ENCODE data around the gene HINT2.

HINT2 gene

DNA sequence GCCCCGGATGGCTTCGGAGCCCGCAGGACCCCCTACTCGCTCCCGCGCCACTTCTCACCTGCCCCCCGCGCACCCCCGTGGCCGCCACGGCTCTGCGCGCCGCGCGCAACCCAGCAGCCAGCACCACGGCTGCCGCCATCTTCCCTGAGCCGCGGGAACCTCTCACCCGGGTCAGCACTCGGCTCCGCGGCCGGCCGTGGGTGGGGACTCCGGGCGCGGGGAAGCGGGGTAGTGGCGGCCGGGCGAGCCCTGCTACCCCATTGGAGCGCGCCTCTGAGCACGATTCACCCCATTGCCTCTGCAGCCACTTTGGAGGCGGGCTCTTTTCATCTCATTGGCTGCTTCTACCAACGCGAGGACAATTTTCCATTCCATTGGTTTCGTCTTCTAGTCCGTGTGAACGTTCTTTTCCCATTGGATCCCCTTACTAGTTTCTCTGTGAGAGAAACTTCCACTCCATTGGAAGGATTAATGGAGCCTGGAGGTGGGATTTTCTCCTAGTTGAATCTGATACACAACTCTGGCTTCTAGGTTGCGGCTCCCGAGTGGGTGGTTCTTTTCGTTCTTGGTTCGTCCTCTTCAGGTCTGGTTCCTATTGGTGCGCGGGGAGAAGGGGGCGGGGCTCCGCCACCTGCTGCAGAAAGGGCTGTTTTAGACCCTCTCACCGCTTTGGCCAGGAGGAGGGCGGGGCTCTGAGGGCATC lies at the start of gene HINT2:
Gene HINT2, minus strand, starts transcription at position 202 of the 703 bp plus-strand sequence. Its CDS starts 63 bp downstream, at position 139.
- Mint-ChIP-seq H3K4me3 (peak within 1 kb of the TSS; percentile 84 to 88), H3K27ac (peak within 1 kb of the TSS; percentile 98), H3K36me3 (peaks cover 3% of the 10 kb centered on the region in 2 donors), H3K27me3 (no peaks in the 10 kb centered on the region), H3K4me1 (peaks cover 21 to 43% of the 10 kb centered on the region in 2 donors), H3K9me3 (no peaks in the 10 kb centered on the region)
- DNase-seq = peak; percentile 96
- peak; percentile 84 to 85 for ATAC-seq (replicated peaks)

DNA sequence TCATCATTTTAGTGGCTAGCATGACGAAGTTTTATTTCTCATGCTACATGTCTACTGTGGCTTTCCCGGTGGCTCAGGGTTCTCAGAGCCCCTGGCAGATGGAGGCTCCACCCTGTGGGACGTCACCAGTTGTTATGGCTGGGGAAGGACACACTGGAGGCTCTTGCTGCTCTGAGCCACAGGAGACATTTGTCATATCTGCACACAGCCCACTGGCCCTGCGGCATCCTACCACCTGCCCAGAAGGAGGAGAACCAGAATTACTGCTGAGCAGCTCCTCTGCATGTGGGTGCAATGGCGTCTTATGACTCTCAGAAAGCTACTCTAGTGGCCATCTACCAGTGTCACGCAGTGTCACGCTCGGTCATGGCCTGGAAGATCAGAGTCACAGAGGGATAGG lies 48.7 kb upstream of the HINT2 start:
- Mint-ChIP-seq H3K4me3 (no peak overlapping the region), H3K36me3 (no peaks in the 10 kb centered on the region), H3K9me3 (no peaks in the 10 kb centered on the region), H3K27me3 (peaks cover 18 to 21% of the 10 kb centered on the region in 2 donors), H3K27ac (no peak overlapping the region), H3K4me1 (peaks cover 0 to 3% of the 10 kb centered on the region in 2 donors)
- DNase-seq = no peak
- no peak for ATAC-seq (replicated peaks)

DNA sequence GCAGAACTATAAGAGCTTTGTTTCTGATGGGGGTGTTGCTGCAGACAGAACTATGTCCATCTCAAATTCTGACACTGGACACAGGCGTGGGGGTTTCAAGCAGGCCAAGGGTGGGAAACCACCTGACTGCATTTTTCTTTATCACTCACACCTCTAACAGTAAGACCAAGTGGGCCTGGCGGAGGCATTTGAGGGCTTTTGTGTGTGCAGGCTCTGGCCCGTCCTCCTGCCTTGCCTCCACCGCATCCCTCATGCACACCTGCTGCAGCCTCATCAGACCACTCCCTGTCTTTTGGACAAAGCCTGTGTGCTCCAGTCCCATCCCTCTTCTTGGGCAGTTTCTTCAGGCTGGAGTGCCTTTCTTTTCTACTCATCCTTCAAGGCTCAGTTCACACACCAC lies 47.5 kb upstream of the HINT2 start:
- no peaks in the 10 kb centered on the region for H3K9me3 Mint-ChIP-seq
- no peak overlapping the region for H3K27ac Mint-ChIP-seq
- H3K4me1 Mint-ChIP-seq = peaks cover 0 to 3% of the 10 kb centered on the region in 2 donors
- ATAC-seq (replicated peaks) (no peak), DNase-seq (no peak)
- no peak overlapping the region for H3K4me3 Mint-ChIP-seq
- no peaks in the 10 kb centered on the region for H3K36me3 Mint-ChIP-seq
- H3K27me3 Mint-ChIP-seq = peaks cover 16 to 21% of the 10 kb centered on the region in 2 donors

DNA sequence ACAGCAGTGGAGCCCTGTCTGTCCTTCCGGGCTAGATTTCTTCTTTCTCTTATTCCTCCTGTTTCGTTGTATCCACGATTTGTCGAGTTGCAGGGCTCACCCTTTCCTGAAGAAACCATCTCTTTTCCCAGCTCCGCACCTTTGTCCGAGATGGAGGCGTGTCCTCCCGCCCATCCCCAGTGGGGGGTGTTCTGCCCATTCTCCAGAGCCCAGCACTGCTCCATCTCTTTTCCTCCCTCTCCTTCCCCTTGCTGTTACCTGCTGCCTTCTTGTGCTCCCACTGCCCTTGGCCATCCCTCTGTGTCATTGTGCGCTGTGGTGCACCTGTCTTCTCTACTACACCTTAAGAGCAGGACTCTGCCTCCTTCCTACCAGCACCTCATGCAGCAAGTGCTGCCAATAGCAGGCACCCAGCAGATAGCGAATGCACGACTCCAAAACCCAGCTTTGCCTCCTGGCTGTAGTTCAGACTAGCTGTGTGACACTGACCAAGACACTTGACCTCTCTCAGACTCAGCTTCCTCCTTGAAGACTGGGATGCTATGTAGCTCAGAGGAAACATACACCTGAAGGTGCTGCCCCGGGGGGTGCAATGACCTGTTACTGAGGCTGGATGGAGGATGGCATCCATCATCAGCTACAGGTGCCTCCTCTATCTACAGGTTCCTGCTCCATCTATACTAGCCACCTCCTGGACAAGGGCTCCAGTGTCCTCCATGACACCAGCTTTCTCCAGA lies 46.5 kb upstream of the HINT2 start:
- Mint-ChIP-seq H3K4me1 (peaks cover 0 to 3% of the 10 kb centered on the region in 2 donors), H3K36me3 (no peaks in the 10 kb centered on the region), H3K4me3 (no peak overlapping the region), H3K27ac (no peak overlapping the region), H3K9me3 (no peaks in the 10 kb centered on the region), H3K27me3 (peaks cover 19 to 26% of the 10 kb centered on the region in 2 donors)
- no peak for ATAC-seq (replicated peaks)
- no peak for DNase-seq

DNA sequence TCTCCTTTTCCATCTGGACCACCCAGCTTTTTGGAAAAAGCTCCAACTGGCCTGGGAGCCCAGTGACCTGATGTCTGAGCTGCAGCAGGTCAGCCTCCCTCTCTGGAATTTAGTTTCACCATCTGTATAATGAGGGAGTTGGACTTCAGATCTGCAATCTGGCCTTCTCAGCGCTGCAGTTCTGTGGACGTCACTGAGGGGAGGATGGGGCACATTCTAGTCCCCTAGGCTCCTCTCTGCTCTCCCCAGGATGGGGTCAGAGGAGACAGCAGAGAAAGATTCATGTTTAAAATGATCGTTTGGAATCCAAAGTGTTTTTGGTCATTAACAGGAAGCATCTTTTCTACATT lies 45.1 kb upstream of the HINT2 start:
- no peaks in the 10 kb centered on the region for H3K36me3 Mint-ChIP-seq
- no peak overlapping the region for H3K4me3 Mint-ChIP-seq
- ATAC-seq (replicated peaks) (no peak), DNase-seq (no peak)
- H3K27me3 Mint-ChIP-seq = peaks cover 22 to 36% of the 10 kb centered on the region in 2 donors
- no peaks in the 10 kb centered on the region for H3K9me3 Mint-ChIP-seq
- peaks cover 0 to 3% of the 10 kb centered on the region in 2 donors for H3K4me1 Mint-ChIP-seq
- no peak overlapping the region for H3K27ac Mint-ChIP-seq

DNA sequence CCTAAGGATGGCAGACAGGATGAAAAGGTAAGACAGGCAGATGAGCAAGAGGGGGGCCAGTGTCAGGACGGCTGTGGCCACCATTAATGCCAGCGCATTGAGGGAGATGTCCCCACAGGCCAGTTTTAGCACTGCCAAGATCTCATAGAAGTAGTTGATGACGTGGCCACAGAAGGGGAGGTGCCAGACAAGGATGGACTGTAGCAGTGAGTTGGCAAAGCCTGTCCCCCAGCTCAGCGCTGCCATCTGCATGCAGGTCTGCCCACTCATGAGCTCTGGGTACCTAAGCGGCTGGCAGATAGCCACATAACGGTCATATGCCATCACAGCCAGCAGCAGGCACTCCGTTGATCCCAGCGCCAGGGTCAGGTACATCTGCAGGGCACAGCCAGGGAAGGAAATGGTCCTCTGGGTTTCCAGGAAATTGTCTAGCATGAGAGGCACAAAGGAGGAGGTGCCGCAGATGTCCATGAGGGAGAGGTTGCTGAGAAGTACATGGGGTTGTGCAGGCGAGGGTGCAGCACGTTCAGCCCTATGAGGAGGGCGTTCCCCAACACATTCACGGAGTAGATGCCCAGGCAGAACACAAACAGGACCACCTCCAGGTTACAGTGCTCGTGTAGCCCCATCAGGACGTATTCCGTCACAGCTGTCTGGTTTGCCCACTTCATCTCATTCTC lies 44.6 kb upstream of the HINT2 start:
- H3K9me3 Mint-ChIP-seq = no peaks in the 10 kb centered on the region
- ATAC-seq (replicated peaks) = peak; percentile 69 to 78
- H3K27me3 Mint-ChIP-seq = peaks cover 22 to 36% of the 10 kb centered on the region in 2 donors
- DNase-seq = no peak
- H3K4me1 Mint-ChIP-seq = peaks cover 0 to 3% of the 10 kb centered on the region in 2 donors
- H3K4me3 Mint-ChIP-seq = no peak overlapping the region
- peak overlapping the region; percentile 57 for H3K27ac Mint-ChIP-seq
- H3K36me3 Mint-ChIP-seq = no peaks in the 10 kb centered on the region

DNA sequence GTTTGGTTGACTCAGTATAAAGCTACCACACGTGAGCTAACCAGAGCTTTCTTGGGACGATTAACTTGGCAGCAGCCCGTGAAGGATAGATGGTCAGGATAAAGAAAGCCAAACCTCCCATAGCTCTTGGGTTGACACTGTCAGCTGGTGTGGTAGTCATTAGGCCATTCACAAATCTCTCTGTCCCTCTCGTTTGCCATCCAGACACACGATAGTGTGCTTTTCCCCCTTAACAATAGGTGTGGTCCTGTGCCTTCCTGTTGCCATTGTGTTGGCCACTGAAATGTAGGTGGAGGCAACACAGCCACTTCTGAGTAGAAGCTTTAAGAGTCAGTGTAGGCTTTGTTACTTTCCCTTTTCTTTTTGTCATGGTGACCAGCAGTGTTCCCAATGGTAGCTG lies 43.6 kb upstream of the HINT2 start:
- no peak for ATAC-seq (replicated peaks)
- H3K27ac Mint-ChIP-seq = no peak overlapping the region
- no peaks in the 10 kb centered on the region for H3K9me3 Mint-ChIP-seq
- peaks cover 0 to 3% of the 10 kb centered on the region in 2 donors for H3K4me1 Mint-ChIP-seq
- no peak for DNase-seq
- H3K4me3 Mint-ChIP-seq = no peak overlapping the region
- H3K36me3 Mint-ChIP-seq = no peaks in the 10 kb centered on the region
- peaks cover 22 to 36% of the 10 kb centered on the region in 2 donors for H3K27me3 Mint-ChIP-seq

DNA sequence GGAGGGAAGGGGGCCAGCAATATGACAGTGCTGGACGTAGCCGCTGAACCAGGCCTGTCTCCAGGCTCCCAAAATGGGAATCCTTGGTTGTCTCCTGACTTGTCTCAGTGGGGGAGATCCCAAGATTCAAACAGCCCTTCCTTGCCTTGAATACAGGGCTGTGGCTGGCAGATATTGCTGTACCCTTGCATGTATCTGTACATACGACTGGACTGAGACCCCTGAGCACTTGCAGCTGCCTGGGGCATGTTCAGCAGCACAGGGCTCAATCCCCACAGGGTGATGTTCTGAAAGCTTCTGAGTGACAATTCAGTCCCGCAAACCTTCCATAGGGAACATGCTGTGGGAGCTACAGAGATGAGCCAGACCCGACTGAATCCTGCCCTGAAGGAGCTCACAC lies 42.0 kb upstream of the HINT2 start:
- peaks cover 0 to 3% of the 10 kb centered on the region in 2 donors for H3K4me1 Mint-ChIP-seq
- ATAC-seq (replicated peaks) (no peak), DNase-seq (no peak)
- H3K27ac Mint-ChIP-seq = no peak overlapping the region
- no peaks in the 10 kb centered on the region for H3K36me3 Mint-ChIP-seq
- H3K9me3 Mint-ChIP-seq = no peaks in the 10 kb centered on the region
- no peak overlapping the region for H3K4me3 Mint-ChIP-seq
- peaks cover 14 to 25% of the 10 kb centered on the region in 2 donors for H3K27me3 Mint-ChIP-seq

DNA sequence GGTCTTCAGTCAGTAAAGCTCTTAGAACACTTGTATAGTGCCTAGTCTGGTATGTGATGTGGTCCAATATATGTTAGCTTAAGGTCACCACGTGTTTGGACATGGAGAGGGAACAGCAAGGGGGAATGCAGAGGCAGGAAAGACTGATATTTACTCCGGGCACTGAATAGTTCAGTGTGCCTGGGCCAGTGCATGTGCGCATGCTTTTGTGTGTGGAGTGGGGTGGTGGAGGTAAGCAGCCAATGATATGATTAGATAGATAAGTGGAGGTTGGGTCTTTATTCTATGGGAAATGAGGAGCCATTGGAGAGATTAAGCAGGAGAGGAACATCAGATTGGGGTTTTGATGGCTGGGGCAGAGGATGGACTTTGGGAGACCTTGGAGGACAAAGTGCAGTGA lies 41.4 kb upstream of the HINT2 start:
- Mint-ChIP-seq H3K36me3 (no peaks in the 10 kb centered on the region), H3K27ac (no peak overlapping the region), H3K27me3 (peaks cover 9 to 18% of the 10 kb centered on the region in 2 donors), H3K4me3 (no peak overlapping the region), H3K9me3 (no peaks in the 10 kb centered on the region), H3K4me1 (no peaks in the 10 kb centered on the region)
- no peak for DNase-seq
- ATAC-seq (replicated peaks) = no peak

DNA sequence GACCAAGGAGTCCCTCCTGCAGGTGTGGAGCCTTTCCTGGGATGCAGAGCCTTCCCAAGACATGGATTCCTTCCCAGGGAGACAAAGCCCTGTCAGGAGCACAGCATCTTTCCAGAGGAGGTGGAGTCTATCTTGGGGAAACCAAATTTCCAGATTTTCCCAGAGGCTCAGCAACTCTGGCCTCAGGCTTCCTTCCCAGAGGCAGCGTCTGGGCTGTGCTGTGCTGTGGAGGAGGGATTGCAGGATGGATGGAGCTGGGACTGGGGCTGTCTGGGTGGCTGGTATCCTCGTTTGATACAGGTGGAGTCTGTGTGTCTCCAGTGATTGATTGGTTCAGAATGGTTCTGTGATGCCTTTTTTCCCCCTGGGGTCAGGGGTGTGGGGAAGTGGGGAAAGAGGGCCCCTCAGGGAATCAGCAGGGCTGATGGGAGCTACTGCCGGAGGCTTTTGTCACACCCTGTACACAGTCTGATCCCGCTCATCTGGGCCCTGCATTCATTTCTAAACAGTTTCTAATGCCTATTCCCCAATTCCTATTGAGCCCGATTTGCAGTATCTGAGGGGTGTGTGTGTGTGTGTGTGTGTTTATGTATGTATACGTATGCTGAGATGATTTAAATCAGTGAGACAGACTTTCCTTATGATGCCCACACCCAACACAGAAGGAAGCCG lies 39.4 kb upstream of the HINT2 start:
- Mint-ChIP-seq H3K4me1 (no peaks in the 10 kb centered on the region), H3K4me3 (no peak overlapping the region), H3K27ac (no peak overlapping the region), H3K27me3 (peaks cover 7 to 16% of the 10 kb centered on the region in 2 donors), H3K9me3 (no peaks in the 10 kb centered on the region), H3K36me3 (no peaks in the 10 kb centered on the region)
- no peak for DNase-seq
- ATAC-seq (replicated peaks) = no peak

DNA sequence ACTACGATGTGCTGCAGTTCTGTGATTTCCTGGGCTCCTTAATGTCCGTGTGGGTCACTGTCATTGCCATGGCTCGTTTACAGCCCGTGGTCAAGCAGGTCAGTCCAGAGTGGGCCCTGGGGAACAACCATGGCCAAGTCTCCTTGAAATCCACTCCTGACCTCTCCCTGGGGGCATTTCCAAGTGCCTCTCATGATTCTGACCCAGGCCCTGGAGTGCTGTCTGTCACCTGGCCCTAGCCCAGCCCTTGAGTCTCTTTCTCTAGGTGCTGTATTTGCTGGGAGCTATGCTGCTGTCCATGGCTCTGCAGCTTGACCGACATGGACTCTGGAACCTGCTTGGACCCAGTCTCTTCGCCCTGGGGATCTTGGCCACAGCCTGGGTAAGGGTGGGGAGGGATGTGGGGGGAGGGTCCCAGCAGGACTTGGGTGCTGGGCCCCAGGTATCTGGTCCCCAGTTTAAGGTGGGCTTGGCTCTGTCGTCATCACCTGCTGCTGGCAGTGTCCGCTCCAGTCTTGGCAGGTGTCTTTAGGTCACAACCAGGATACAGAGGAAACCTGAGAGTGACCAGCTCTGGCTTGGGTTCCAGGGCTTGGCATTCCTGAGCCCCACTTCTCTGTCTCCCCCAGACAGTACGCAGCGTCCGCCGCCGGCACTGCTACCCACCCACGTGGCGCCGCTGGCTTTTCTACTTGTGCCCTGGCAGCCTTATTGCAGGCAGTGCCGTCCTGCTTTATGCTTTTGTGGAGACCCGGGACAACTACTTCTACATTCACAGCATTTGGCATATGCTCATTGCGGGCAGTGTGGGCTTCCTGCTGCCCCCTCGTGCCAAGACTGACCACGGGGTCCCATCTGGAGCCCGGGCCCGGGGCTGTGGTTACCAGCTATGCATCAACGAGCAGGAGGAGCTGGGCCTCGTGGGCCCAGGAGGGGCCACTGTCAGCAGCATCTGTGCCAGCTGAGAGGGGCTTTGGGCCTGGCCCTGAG lies 38.3 kb upstream of the HINT2 start:
- Mint-ChIP-seq H3K36me3 (no peaks in the 10 kb centered on the region), H3K4me1 (peaks cover 6 to 10% of the 10 kb centered on the region in 2 donors), H3K4me3 (no peak overlapping the region), H3K27ac (peak overlapping the region; percentile 15), H3K9me3 (no peaks in the 10 kb centered on the region), H3K27me3 (peaks cover 7 to 16% of the 10 kb centered on the region in 2 donors)
- ATAC-seq (replicated peaks) (no peak), DNase-seq (no peak)

DNA sequence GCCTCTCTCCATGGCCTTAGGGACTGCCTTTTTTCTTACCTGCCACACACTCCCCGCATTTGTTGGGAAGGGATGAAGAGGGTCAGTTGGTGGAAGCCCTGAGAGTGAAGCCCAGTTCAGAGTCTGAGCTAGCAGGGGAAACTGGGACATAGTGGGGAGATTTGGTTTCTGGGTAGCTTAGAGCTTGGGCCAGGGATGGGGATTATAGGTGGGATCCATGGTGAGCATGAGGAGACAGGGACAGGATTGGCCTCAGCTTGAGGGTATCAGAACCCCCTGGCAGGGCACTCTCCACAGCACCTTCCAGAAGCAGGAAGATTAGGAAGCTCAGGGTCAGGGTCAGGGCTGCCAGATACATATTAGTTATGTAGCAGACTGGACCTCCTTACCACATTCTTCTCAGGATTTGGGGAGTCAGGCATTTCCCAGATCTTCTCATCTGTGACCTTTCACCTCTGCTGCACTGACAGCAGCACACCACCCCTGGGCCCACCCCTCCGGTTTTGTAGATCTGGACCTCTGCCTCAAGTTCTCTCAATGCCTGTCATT lies 37.5 kb upstream of the HINT2 start:
- no peaks in the 10 kb centered on the region for H3K36me3 Mint-ChIP-seq

More for the DNA sequence above, 37.5 kb upstream of the HINT2 start:
- Mint-ChIP-seq H3K9me3 (no peaks in the 10 kb centered on the region), H3K4me1 (peaks cover 15 to 18% of the 10 kb centered on the region in 2 donors), H3K27ac (no peak overlapping the region), H3K27me3 (peaks cover 7 to 16% of the 10 kb centered on the region in 2 donors), H3K4me3 (no peak overlapping the region)
- no peak for ATAC-seq (replicated peaks)
- DNase-seq = no peak
